K562 (cell line): ENCODE measurements around the gene KCNH2. TPM values are rescaled to one million over a fixed set of nuclear protein-coding genes. Genes with fewer than 3 reads are reported as not detected.

Experiments
- BRD9 ChIP-seq: fragments of 450-650 bp; IDR thresholded peaks from 2 replicates; pipeline ENCODE4 v1.6.1; 2018; ENCODE audit warnings: low read depth; ENCODE audit not compliant: partially characterized antibody
- EWSR1 ChIP-seq: fragments of 450-650 bp; IDR thresholded peaks from 2 replicates; pipeline ENCODE4 v1.6.1; 2018; ENCODE audit warnings: borderline replicate concordance, mild to moderate bottlenecking, low read depth, moderate library complexity; ENCODE audit not compliant: partially characterized antibody
- HMG20A ChIP-seq: fragments of 450-650 bp; formaldehyde crosslinking; conservative IDR thresholded peaks from 2 replicates; pipeline ENCODE4 v1.4.0; 2020; ENCODE audit warnings: mild to moderate bottlenecking, mixed read lengths
- KAT7 ChIP-seq: sonication (generic); formaldehyde crosslinking; IDR thresholded peaks from 2 replicates; pipeline ENCODE4 v1.8.0; 2022; ENCODE audit warnings: missing genetic modification reagents, mild to moderate bottlenecking, borderline replicate concordance
- KLF6 ChIP-seq: fragments of 250-450 bp; sonication (Bioruptor Pico); IDR thresholded peaks from 2 replicates; pipeline ENCODE4 v1.4.0; 2020; ENCODE audit warnings: mild to moderate bottlenecking, moderate library complexity, borderline replicate concordance
- NR2F6 ChIP-seq: fragments of 450-650 bp; formaldehyde crosslinking; IDR thresholded peaks from 2 replicates; pipeline ENCODE4 v1.4.0; 2020; ENCODE audit warnings: mild to moderate bottlenecking
- PCBP2 ChIP-seq: fragments of 200-400 bp; formaldehyde crosslinking; IDR thresholded peaks from 2 replicates; pipeline ENCODE4 v1.6.1; 2018; ENCODE audit warnings: low read length, low read depth, mild to moderate bottlenecking, moderate library complexity; ENCODE audit not compliant: poor library complexity, severe bottlenecking
- SMAD3 ChIP-seq: fragments of 450-650 bp; formaldehyde crosslinking; conservative IDR thresholded peaks from 2 replicates; pipeline ENCODE4 v1.4.0; 2020; ENCODE audit warnings: mild to moderate bottlenecking
- SMARCC2 ChIP-seq: fragments of 450-650 bp; IDR thresholded peaks from 2 replicates; pipeline ENCODE4 v1.6.1; 2017; ENCODE audit warnings: antibody characterized with exemption, moderate library complexity, mild to moderate bottlenecking, low read depth
- STAT5B ChIP-seq: fragments of 250-450 bp; sonication (Bioruptor Pico); IDR thresholded peaks from 2 replicates; pipeline ENCODE4 v1.8.0; 2021; ENCODE audit warnings: mild to moderate bottlenecking, inconsistent platforms
- ZNF436 ChIP-seq: fragments of 250-450, 450-650 bp; sonication (Bioruptor Pico); formaldehyde crosslinking; IDR thresholded peaks from 2 replicates; pipeline ENCODE4 v1.7.0; 2020; ENCODE audit warnings: mild to moderate bottlenecking
- polyA plus RNA-seq, 8 experiments: library from polyadenylated mRNA; depleted of rRNA in 4 of 8; stranded (reverse) in 5 of 8; unstranded in 3 of 8; fragments of >200 nt; fragmentation: Nextera tagmentation in 2 of 8; fragmentation: Illumina TruSeq in 1 of 8; extraction: Ambion mirVana in 2 of 8; extraction: Trizol in 1 of 8; gene quantifications; 2 replicates each; pipeline versions ENCODE4 v1.2.1 to v1.2.3, GENCODE V29; 2011 to 2014; ENCODE audit warnings: inconsistent platforms in 1 of 8, missing spikeins in 1 of 8
- total RNA-seq, 7 experiments: library from RNA; depleted of rRNA in 6 of 7; stranded (reverse); fragments of >200 nt in 6 of 7; fragmentation: Illumina TruSeq in 2 of 7; extraction: Trizol in 2 of 7; gene quantifications; 2 replicates each; pipeline versions ENCODE4 v1.2.1 to v1.2.3, GENCODE V29; 2011 to 2021; ENCODE audit warnings: low replicate concordance in 1 of 7
- TF ChIP-seq, protein P1 (sequence below), 2 experiments: fragments of 450-650 bp in 1 of 2; IDR thresholded peaks; 2 replicates each; pipeline ENCODE4 v1.6.1; 2011 to 2017; ENCODE audit warnings: low read depth in 2 of 2, antibody characterized with exemption in 1 of 2, borderline replicate concordance in 1 of 2, low read length in 1 of 2, mild to moderate bottlenecking in 1 of 2, mixed read lengths in 1 of 2; ENCODE audit not compliant: control insufficient read depth in 1 of 2
- TF ChIP-seq, protein P2 (sequence below): sonication (generic); formaldehyde crosslinking; IDR thresholded peaks from 2 replicates; pipeline ENCODE4 v1.8.0; 2022; ENCODE audit warnings: missing genetic modification reagents, mild to moderate bottlenecking, moderate library complexity, borderline replicate concordance
- TF ChIP-seq, protein P3 (sequence below): fragments of 250-450 bp; sonication (Bioruptor Pico); IDR thresholded peaks from 2 replicates; pipeline ENCODE4 v1.8.0; 2022; ENCODE audit warnings: moderate library complexity, mild to moderate bottlenecking, inconsistent platforms
- TF ChIP-seq, protein P4 (sequence below): fragments of 250-450 bp; sonication (Bioruptor Pico); IDR thresholded peaks from 2 replicates; pipeline ENCODE4 v1.5.0; 2021; ENCODE audit warnings: mild to moderate bottlenecking, borderline replicate concordance
- TF ChIP-seq, protein P5 (sequence below): sonication (generic); formaldehyde crosslinking; IDR thresholded peaks from 2 replicates; pipeline ENCODE4 v1.9.0; 2022; ENCODE audit warnings: mild to moderate bottlenecking, missing genetic modification reagents

KCNH2 gene
- total and polyA plus RNA-seq, 9 of the 15 experiments (the other 6 are each of a cell fraction or from before 2014, with no cell fraction given), result 18.1 to 368 (median 218) TPM

DNA sequence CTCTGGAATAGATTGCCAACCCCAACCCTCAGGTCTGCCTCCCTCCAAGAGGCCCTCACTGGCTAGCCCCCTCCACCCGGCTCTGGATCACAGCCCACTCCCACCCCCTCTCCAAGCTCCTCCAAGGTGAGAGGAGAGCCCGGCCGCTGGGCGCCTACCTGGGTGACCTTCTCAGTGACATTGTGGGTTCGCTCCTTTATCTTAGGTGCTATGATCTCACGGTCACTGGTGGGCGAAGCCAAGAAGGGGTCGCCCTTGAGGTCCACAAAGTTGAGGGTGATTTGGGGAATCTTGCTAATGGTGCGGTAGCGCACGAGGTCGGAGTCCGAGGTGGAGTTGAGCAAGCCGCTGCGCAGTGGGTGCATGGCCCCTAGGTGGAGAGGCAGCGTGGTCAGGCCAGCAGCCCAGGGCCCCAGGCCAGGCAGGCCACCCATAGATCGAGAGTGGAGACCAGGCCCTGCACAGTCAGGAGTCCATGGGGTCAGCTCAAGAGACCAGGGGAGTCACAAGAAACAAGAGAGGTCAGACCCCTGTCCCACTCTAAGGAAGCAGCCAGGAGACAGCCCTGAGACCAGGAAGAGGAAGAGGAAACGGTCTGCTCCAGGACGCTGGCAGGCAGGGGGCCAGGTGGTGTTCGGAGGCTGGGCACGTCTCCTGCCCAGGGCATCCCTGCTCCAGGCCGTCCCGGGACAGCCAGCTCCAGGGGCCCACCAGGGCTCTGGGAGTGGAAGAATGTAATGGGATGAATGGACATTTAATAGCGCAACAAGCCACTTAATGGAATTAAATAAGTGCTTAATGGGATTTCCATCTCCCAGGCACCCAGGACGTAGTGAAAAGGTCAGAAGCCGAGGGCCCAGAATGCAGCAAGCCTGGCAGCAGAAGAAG lies 20.7 kb downstream of the KCNH2 start (continued):
- TF ChIP-seq, protein P1, sequence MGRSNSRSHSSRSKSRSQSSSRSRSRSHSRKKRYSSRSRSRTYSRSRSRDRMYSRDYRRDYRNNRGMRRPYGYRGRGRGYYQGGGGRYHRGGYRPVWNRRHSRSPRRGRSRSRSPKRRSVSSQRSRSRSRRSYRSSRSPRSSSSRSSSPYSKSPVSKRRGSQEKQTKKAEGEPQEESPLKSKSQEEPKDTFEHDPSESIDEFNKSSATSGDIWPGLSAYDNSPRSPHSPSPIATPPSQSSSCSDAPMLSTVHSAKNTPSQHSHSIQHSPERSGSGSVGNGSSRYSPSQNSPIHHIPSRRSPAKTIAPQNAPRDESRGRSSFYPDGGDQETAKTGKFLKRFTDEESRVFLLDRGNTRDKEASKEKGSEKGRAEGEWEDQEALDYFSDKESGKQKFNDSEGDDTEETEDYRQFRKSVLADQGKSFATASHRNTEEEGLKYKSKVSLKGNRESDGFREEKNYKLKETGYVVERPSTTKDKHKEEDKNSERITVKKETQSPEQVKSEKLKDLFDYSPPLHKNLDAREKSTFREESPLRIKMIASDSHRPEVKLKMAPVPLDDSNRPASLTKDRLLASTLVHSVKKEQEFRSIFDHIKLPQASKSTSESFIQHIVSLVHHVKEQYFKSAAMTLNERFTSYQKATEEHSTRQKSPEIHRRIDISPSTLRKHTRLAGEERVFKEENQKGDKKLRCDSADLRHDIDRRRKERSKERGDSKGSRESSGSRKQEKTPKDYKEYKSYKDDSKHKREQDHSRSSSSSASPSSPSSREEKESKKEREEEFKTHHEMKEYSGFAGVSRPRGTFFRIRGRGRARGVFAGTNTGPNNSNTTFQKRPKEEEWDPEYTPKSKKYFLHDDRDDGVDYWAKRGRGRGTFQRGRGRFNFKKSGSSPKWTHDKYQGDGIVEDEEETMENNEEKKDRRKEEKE (IDR thresholded peaks at IDR 0.05; ENCODE audit: borderline replicate concordance in 1 of 2, control insufficient read depth in 1 of 2, low read depth in 2 of 2, low read length in 1 of 2), result no peak
- TF ChIP-seq, protein P2, sequence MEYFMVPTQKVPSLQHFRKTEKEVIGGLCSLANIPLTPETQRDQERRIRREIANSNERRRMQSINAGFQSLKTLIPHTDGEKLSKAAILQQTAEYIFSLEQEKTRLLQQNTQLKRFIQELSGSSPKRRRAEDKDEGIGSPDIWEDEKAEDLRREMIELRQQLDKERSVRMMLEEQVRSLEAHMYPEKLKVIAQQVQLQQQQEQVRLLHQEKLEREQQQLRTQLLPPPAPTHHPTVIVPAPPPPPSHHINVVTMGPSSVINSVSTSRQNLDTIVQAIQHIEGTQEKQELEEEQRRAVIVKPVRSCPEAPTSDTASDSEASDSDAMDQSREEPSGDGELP (CRISPR knock-in tag), result no peak
- TF ChIP-seq EWSR1, result no peak
- TF ChIP-seq NR2F6, result no peak
- TF ChIP-seq ZNF436 (CRISPR knock-in tag), result no peak
- TF ChIP-seq, protein P3, sequence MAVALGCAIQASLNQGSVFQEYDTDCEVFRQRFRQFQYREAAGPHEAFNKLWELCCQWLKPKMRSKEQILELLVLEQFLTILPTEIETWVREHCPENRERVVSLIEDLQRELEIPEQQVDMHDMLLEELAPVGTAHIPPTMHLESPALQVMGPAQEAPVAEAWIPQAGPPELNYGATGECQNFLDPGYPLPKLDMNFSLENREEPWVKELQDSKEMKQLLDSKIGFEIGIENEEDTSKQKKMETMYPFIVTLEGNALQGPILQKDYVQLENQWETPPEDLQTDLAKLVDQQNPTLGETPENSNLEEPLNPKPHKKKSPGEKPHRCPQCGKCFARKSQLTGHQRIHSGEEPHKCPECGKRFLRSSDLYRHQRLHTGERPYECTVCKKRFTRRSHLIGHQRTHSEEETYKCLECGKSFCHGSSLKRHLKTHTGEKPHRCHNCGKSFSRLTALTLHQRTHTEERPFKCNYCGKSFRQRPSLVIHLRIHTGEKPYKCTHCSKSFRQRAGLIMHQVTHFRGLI (CRISPR knock-in tag), result no peak
- no peak for TF ChIP-seq KAT7
- no peak for TF ChIP-seq PCBP2
- no peak for TF ChIP-seq HMG20A (CRISPR knock-in tag)
- no peak for TF ChIP-seq BRD9
- TF ChIP-seq KLF6 (CRISPR knock-in tag), result no peak
- TF ChIP-seq STAT5B, result no peak
- TF ChIP-seq, protein P4, sequence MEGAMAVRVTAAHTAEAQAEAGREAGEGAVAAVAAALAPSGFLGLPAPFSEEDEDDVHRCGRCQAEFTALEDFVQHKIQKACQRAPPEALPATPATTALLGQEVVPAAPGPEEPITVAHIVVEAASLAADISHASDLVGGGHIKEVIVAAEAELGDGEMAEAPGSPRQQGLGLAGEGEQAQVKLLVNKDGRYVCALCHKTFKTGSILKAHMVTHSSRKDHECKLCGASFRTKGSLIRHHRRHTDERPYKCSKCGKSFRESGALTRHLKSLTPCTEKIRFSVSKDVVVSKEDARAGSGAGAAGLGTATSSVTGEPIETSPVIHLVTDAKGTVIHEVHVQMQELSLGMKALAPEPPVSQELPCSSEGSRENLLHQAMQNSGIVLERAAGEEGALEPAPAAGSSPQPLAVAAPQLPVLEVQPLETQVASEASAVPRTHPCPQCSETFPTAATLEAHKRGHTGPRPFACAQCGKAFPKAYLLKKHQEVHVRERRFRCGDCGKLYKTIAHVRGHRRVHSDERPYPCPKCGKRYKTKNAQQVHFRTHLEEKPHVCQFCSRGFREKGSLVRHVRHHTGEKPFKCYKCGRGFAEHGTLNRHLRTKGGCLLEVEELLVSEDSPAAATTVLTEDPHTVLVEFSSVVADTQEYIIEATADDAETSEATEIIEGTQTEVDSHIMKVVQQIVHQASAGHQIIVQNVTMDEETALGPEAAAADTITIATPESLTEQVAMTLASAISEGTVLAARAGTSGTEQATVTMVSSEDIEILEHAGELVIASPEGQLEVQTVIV, result no peak
- no peak for TF ChIP-seq SMARCC2
- no peak for TF ChIP-seq SMAD3 (CRISPR knock-in tag)
- TF ChIP-seq, protein P5, sequence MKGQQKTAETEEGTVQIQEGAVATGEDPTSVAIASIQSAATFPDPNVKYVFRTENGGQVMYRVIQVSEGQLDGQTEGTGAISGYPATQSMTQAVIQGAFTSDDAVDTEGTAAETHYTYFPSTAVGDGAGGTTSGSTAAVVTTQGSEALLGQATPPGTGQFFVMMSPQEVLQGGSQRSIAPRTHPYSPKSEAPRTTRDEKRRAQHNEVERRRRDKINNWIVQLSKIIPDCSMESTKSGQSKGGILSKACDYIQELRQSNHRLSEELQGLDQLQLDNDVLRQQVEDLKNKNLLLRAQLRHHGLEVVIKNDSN (CRISPR knock-in tag), result no peak
